Upper lobe of right lung (tissue), 1 donor: ENCODE results near the gene CYP4F11. TPM values are rescaled to one million over a fixed set of nuclear protein-coding genes. Genes with fewer than 3 reads are reported as not detected.
"Not testable (repeated sequence)": the region's sequence is repeated elsewhere in the genome, so short reads cannot be mapped to it uniquely, and the experiment has no call there.

ENCODE experiments used
- ATAC-seq: fragments of 200-7000 bp; cut with Tn5 transposase; one replicate; pipeline ENCODE4 v1.9.1; 2020; ENCODE audit warnings: mild to moderate bottlenecking, moderate library complexity
- DNase-seq: peaks from one replicate; pipeline ENCODE4 v3.0.0-alpha.2; 2020
- H3K27ac ChIP-seq: fragments of 200-600 bp; one replicate; pipeline ENCODE4 v1.8.0; 2022
- H3K27me3 ChIP-seq: fragments of 200-600 bp; one replicate; pipeline ENCODE4 v1.8.0; 2022; ENCODE audit warnings: mild to moderate bottlenecking
- H3K36me3 ChIP-seq: fragments of 200-600 bp; one replicate; pipeline ENCODE4 v1.8.0; 2022
- H3K4me1 ChIP-seq: fragments of 200-600 bp; one replicate; pipeline ENCODE4 v1.8.0; 2022
- H3K4me3 ChIP-seq: fragments of 200-600 bp; one replicate; pipeline ENCODE4 v1.8.0; 2022; ENCODE audit warnings: mild to moderate bottlenecking
- H3K9me3 ChIP-seq: fragments of 200-600 bp; one replicate; pipeline ENCODE4 v1.8.0; 2022
- CTCF ChIP-seq: fragments of 200-600 bp; IDR thresholded peaks from one replicate; pipeline ENCODE4 v1.8.0; 2022; ENCODE audit warnings: antibody characterized with exemption
- intact Hi-C: fragments of 100-400 bp; cut with DNase I; formaldehyde crosslinking; loops from one replicate; pipeline ENCODE4 v1.11.0; 2022
- total RNA-seq: library from RNA; stranded (reverse); fragmentation: NEBNext Ultra II Directional; extraction: Animal tissue kit (Norgen Biotek cat#: 25700); gene quantifications from one replicate; pipeline ENCODE4 v1.2.1, GENCODE V29; 2021
- donor health status: DM: no; HTN: yes; CAD: no; lungs with severe emphysema.

Gene CYP4F11
- total RNA-seq, 1 donor from 2014 or later = 3.5 TPM

DNA sequence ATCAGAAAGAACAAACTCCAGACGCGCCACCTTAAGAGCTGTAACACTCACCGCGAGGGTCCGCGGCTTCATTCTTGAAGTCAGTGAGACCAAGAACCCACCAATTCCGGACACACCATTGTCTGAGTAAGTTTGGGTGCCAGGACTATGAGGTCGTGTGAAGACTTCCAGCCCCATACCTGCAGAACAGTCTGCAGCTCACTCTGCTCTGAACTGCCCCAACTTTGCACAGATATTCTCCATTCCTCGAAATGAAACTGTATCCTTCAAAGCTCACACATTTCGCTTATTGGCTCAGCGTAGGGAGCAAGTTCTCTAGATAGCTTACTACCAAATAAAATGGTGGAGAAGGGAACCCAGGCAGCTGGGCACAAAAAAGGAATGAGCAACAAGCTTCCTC is 33.8 kb downstream of the CYP4F11 start:
- H3K4me3 ChIP-seq = no peak overlapping the region
- DNase-seq (no peak), ATAC-seq (no peak)
- no peaks in the 10 kb centered on the region for H3K36me3 ChIP-seq
- H3K27ac ChIP-seq = no peak overlapping the region
- peaks cover 4% of the 10 kb centered on the region for H3K27me3 ChIP-seq
- no peak for TF ChIP-seq CTCF
- no peaks in the 10 kb centered on the region for H3K9me3 ChIP-seq
- intact Hi-C loops = no loop called here
- H3K4me1 ChIP-seq = no peaks in the 10 kb centered on the region

DNA sequence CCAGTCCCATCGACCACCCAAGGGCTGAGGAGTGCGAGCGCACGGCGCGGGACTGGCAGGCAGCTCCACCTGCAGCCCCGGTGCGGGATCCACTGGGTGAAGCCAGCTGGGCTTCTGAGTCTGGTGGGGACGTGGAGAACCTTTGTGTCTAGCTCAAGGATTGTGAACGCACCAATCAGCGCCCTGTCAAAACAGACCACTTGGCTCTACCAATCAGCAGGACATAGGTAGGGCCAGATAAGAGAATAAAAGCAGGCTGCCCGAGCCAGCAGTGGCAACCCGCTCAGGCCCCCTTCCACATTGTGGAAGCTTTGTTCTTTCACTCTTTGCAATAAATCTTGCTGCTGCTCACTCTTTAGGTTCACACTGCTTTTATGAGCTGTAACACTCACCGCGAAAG is 34.3 kb downstream of the CYP4F11 start:
- ATAC-seq, H3K4me1 ChIP-seq, H3K4me3 ChIP-seq, H3K27ac ChIP-seq, intact Hi-C loops, H3K36me3 ChIP-seq, H3K9me3 ChIP-seq, DNase-seq, H3K27me3 ChIP-seq: not testable (repeated sequence)

GRCh38 chr19:15899561-15899960 is 34.8 kb downstream of the CYP4F11 start:
- DNase-seq, ATAC-seq, H3K9me3 ChIP-seq, H3K4me3 ChIP-seq, intact Hi-C loops, H3K36me3 ChIP-seq, H3K4me1 ChIP-seq, H3K27ac ChIP-seq, H3K27me3 ChIP-seq: not testable (repeated sequence)

DNA sequence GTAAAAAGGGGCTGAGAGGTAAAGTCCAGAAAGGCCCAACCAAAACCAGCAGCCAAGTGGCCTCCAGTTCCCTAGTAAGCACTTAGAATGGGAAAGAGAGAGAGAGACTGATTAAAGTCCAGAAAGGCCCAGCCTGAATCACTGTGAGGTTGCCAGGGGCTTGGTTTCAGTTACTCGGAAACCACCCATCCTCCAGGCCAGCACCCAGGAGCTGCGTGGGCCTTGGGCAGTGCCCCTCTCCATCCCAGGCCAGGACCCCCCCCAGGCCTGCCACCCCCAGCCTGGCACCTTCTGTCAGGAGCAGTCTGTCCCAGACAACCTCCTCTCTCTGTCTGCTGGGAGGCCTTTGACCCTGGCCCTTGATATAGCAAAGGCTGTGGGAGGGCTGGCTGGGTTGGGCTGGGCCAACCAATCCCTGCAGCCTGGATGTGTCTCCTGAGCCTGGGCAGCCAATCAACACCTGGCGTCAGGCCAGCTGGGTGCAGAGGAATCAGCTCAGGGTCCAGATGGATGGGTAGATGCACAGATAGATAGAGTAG is 36.5 kb downstream of the CYP4F11 start, which contains the start of gene CYP4F2:
Gene CYP4F2, minus strand, starts transcription at position 337 of the 539 bp plus-strand sequence. CDS start 463 bp downstream, outside the sequence.
- no peak within 1 kb of the TSS for H3K4me3 ChIP-seq
- no peak for TF ChIP-seq CTCF
- ATAC-seq = peak; percentile 27
- intact Hi-C loops = no loop called here
- H3K9me3 ChIP-seq = no peaks in the 10 kb centered on the region
- no peaks in the 10 kb centered on the region for H3K36me3 ChIP-seq
- H3K27ac ChIP-seq = no peak within 1 kb of the TSS
- H3K4me1 ChIP-seq = no peaks in the 10 kb centered on the region
- no peak for DNase-seq
- peaks cover 4% of the 10 kb centered on the region for H3K27me3 ChIP-seq

DNA sequence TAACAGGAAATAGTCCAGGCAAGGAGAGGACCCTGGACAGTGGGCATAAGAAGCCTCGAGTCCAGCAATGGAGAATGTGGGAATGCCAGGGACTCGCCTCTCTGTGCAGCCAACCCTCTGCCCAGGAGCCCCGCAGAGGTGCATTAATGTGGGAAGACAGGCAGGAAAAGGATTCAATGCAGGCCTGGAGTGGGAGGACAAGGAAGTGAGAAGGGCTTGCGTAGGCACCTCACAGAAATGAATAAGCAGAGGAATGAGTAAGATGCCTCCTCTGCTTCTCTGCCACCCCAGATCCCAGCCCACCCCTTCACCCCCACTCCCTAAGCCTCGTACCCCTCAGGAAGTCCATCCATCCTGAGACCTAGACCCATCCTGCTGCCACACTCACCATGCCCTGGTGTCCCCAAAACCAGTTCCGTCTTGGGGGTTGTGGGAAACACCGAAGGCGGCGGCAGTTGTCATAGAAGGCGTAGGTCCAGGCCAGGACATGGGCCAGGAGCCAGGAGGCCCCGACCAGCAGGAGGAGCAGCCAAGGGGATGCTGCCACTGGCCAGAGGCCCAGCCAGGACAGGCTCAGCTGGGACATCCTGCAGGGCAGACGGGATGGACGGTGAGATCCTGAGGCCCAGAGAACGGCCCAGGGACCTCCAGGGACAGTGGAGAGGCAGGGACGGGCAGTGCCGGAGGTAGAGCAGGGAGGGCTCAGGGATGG is 37.1 kb downstream of the CYP4F11 start:
- no peak for DNase-seq
- Histone ChIP-seq H3K4me3 (no peak overlapping the region), H3K4me1 (no peaks in the 10 kb centered on the region), H3K27ac (no peak overlapping the region), H3K27me3 (peaks cover 4% of the 10 kb centered on the region), H3K36me3 (no peaks in the 10 kb centered on the region), H3K9me3 (no peaks in the 10 kb centered on the region)
- no peak for ATAC-seq
- intact Hi-C loops = no loop called here
- TF ChIP-seq CTCF = no peak

DNA sequence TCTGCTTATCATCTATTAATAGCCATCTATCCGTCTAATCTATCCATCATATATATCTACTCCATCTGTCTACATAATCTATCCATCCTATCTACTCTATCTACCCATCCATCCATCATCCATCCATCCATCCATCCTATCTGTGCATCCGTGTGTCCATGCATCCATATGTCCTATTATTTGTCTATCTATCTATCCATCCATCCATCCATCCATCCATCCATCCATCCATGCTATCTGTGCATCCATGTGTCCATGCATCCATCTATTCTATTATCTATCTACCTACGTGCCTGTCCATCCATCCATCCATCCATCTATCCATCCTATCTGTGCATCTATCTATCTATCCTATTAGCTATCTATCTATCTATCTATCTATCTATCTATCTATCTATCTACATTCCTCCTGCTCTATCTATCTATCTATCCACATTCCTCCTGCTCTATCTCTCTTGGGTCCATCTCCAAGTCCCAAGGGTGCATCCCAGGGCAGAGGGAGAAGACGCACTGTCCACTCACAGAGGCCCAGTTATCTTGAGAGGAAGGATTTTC is 38.4 kb downstream of the CYP4F11 start:
- DNase-seq (no peak), ATAC-seq (no peak)
- Histone ChIP-seq H3K4me3 (no peak overlapping the region), H3K27me3 (peaks cover 4% of the 10 kb centered on the region), H3K9me3 (no peaks in the 10 kb centered on the region), H3K4me1 (no peaks in the 10 kb centered on the region), H3K27ac (no peak overlapping the region), H3K36me3 (no peaks in the 10 kb centered on the region)
- no peak for TF ChIP-seq CTCF
- intact Hi-C loops = no loop called here
